GM23338 (cell line): ENCODE data around the gene SOX30. TPM values are rescaled to one million over a fixed set of nuclear protein-coding genes. Genes with fewer than 3 reads are reported as not detected.

Experiments used
- ATAC-seq: fragments of 200-7000 bp; cut with Tn5 transposase; 3 replicates; pipeline ENCODE4 v1.9.1; 2020
- DNase-seq: peaks from one replicate; pipeline ENCODE4 v3.0.0-alpha.2; 2015; ENCODE audit warnings: low spot score
- H2AFZ ChIP-seq: fragments of 200-600 bp; sonication (generic); 2 replicates; pipeline ENCODE4 v1.8.0; 2016; ENCODE audit warnings: antibody characterized with exemption, mild to moderate bottlenecking, moderate library complexity
- H3F3A ChIP-seq: fragments of 200-600 bp; sonication (generic); replicated peaks from 2 replicates; pipeline ENCODE4 v1.8.0; 2017; ENCODE audit warnings: antibody characterized with exemption, mixed run types, low read depth
- H3K27ac ChIP-seq: fragments of 200-600 bp; sonication (generic); 2 replicates; pipeline ENCODE4 v1.6.1; 2016; ENCODE audit warnings: low read depth
- H3K27me3 ChIP-seq: fragments of 200-600 bp; sonication (generic); 2 replicates; pipeline ENCODE4 v1.8.0; 2016; ENCODE audit warnings: mild to moderate bottlenecking, mixed run types, moderate library complexity; ENCODE audit not compliant: insufficient read depth
- H3K36me3 ChIP-seq: fragments of 200-600 bp; sonication (generic); 2 replicates; pipeline ENCODE4 v1.8.0; 2016; ENCODE audit warnings: mild to moderate bottlenecking; ENCODE audit not compliant: insufficient read depth
- H3K4me1 ChIP-seq: fragments of 200-600 bp; sonication (generic); 2 replicates; pipeline ENCODE4 v1.8.0; 2016; ENCODE audit warnings: mild to moderate bottlenecking, moderate library complexity; ENCODE audit not compliant: insufficient read depth
- H3K4me2 ChIP-seq: fragments of 200-600 bp; sonication (generic); 2 replicates; pipeline ENCODE4 v1.7.1; 2017; ENCODE audit warnings: mixed run types
- H3K4me3 ChIP-seq: fragments of 200-600 bp; sonication (generic); 2 replicates; pipeline ENCODE4 v1.6.1; 2016; ENCODE audit warnings: mixed run types
- H3K79me2 ChIP-seq: fragments of 200-600 bp; sonication (generic); replicated peaks from 2 replicates; pipeline ENCODE4 v1.8.0; 2017; ENCODE audit warnings: mild to moderate bottlenecking; ENCODE audit not compliant: insufficient read depth
- H3K9me2 ChIP-seq: fragments of 200-600 bp; sonication (generic); 2 replicates; pipeline ENCODE4 v1.8.0; 2017; ENCODE audit not compliant: insufficient read depth
- H4K20me1 ChIP-seq: fragments of 200-600 bp; sonication (generic); replicated peaks from 2 replicates; pipeline ENCODE4 v1.8.0; 2017; ENCODE audit warnings: mild to moderate bottlenecking; ENCODE audit not compliant: insufficient read depth
- H3K27ac Mint-ChIP-seq: 2 replicates; pipeline ENCODE4 v1.8.0; 2020; ENCODE audit warnings: inconsistent platforms, mild to moderate bottlenecking, moderate library complexity, mixed read lengths
- H3K27me3 Mint-ChIP-seq: 3 replicates; pipeline ENCODE4 v1.8.0; 2022; ENCODE audit warnings: low read depth, mild to moderate bottlenecking, moderate library complexity, mixed read lengths, inconsistent platforms; ENCODE audit not compliant: insufficient read depth, poor library complexity
- H3K36me3 Mint-ChIP-seq: 3 replicates; pipeline ENCODE4 v1.8.0; 2021; ENCODE audit warnings: low read depth, mild to moderate bottlenecking, inconsistent platforms, moderate library complexity, mixed read lengths
- H3K4me1 Mint-ChIP-seq: 3 replicates; pipeline ENCODE4 v1.8.0; 2020; ENCODE audit warnings: mild to moderate bottlenecking, inconsistent platforms, mixed read lengths
- H3K4me3 Mint-ChIP-seq: 3 replicates; pipeline ENCODE4 v1.8.0; 2021; ENCODE audit warnings: moderate library complexity, mild to moderate bottlenecking, inconsistent platforms, mixed read lengths
- H3K9me3 Mint-ChIP-seq: 3 replicates; pipeline ENCODE4 v1.8.0; 2020; ENCODE audit warnings: moderate library complexity, mild to moderate bottlenecking, inconsistent platforms, mixed read lengths
- CREB1 ChIP-seq: fragments of 250-450 bp; sonication (Bioruptor Pico); IDR thresholded peaks from 2 replicates; pipeline ENCODE4 v1.5.0; 2020; ENCODE audit warnings: low read depth, mild to moderate bottlenecking, moderate library complexity
- CTCF ChIP-seq, 2 experiments: fragments of 200-600 bp in 1 of 2; sonication (generic) in 1 of 2; conservative IDR thresholded peaks; 2 replicates each; pipeline versions ENCODE4 v1.5.1 to v1.6.1; 2016 to 2017; ENCODE audit warnings: antibody characterized with exemption in 2 of 2, low read depth in 2 of 2, mild to moderate bottlenecking in 2 of 2, moderate library complexity in 1 of 2
- ETS1 ChIP-seq: IDR thresholded peaks from 2 replicates; pipeline ENCODE4 v1.6.1; 2016; ENCODE audit warnings: antibody characterized with exemption
- EZH2 ChIP-seq: fragments of 200-600 bp; sonication (generic); IDR thresholded peaks from one replicate; pipeline ENCODE4 v1.8.0; 2017; ENCODE audit warnings: antibody characterized with exemption, mild to moderate bottlenecking, low read depth; ENCODE audit not compliant: unreplicated experiment
- EZH2phosphoT487 ChIP-seq: fragments of 200-600 bp; sonication (generic); IDR thresholded peaks from one replicate; pipeline ENCODE4 v1.8.1; 2018; ENCODE audit warnings: antibody characterized with exemption; ENCODE audit not compliant: unreplicated experiment
- JUNB ChIP-seq: IDR thresholded peaks from one replicate; pipeline ENCODE4 v1.6.1; 2016; ENCODE audit warnings: antibody characterized with exemption; ENCODE audit not compliant: unreplicated experiment
- NANOG ChIP-seq: IDR thresholded peaks from 2 replicates; pipeline ENCODE4 v1.6.1; 2016; ENCODE audit warnings: antibody characterized with exemption, borderline replicate concordance
- POLR2AphosphoS5 ChIP-seq: IDR thresholded peaks from 2 replicates; pipeline ENCODE4 v1.6.1; 2016; ENCODE audit warnings: antibody characterized with exemption, low read depth
- REST ChIP-seq: IDR thresholded peaks from one replicate; pipeline ENCODE4 v1.6.1; 2018; ENCODE audit warnings: antibody characterized with exemption; ENCODE audit not compliant: unreplicated experiment
- STAT1 ChIP-seq: IDR thresholded peaks from one replicate; pipeline ENCODE4 v1.6.1; 2016; ENCODE audit warnings: antibody characterized with exemption; ENCODE audit not compliant: unreplicated experiment
- ZNF114 ChIP-seq: fragments of 250-450 bp; sonication (Bioruptor Pico); IDR thresholded peaks from 2 replicates; pipeline ENCODE4 v1.5.0; 2020; ENCODE audit warnings: mild to moderate bottlenecking, moderate library complexity
- ZNF331 ChIP-seq: fragments of 250-450 bp; sonication (Bioruptor Pico); IDR thresholded peaks from 2 replicates; pipeline ENCODE4 v1.5.0; 2020; ENCODE audit warnings: low read depth, mild to moderate bottlenecking, moderate library complexity
- ZNF462 ChIP-seq: fragments of 250-450 bp; sonication (Bioruptor Pico); IDR thresholded peaks from 2 replicates; pipeline ENCODE4 v1.5.0; 2020; ENCODE audit warnings: mild to moderate bottlenecking, moderate library complexity
- polyA plus RNA-seq: library from polyadenylated mRNA; unstranded; fragments of >200 nt; fragmentation: Nextera tagmentation; extraction: Ambion mirVana; gene quantifications from 2 replicates; pipeline ENCODE4 v1.2.1, GENCODE V29; 2016
- total RNA-seq: library from RNA; depleted of rRNA; stranded (reverse); fragments of >200 nt; shearing (Covaris generic); gene quantifications from 2 replicates; pipeline ENCODE4 v1.2.3, GENCODE V29; 2014

The SOX30 gene
- total and polyA plus RNA-seq, 2 experiments from 2014 or later, result 0.47 to 1.3 TPM

- TF ChIP-seq EZH2 (no peak), REST (no peak), CTCF (conservative IDR thresholded peaks at IDR 0.05; ENCODE audit: low read depth in 2 of 2) (no peak), EZH2phosphoT487 (no peak), ZNF331 (CRISPR knock-in tag) (no peak)
Measured at GRCh38 chr5:157620776-157621175, 31.5 kb downstream of the SOX30 start (continued).

- Mint-ChIP-seq H3K36me3 (no peaks in the 10 kb centered on the region), H3K27me3 (peaks cover 3% of the 10 kb centered on the region), H3K9me3 (peaks cover 4% of the 10 kb centered on the region; the same call in 2 of the 3 replicates), H3K4me1 (no peaks in the 10 kb centered on the region), H3K27ac (no peak overlapping the region), H3K4me3 (no peak overlapping the region)
- Histone ChIP-seq H3K79me2 (no peaks in the 10 kb centered on the region), H4K20me1 (no peaks in the 10 kb centered on the region), H3K4me1 (no peaks in the 10 kb centered on the region), H3K36me3 (no peaks in the 10 kb centered on the region), H3K4me2 (no peak overlapping the region), H3K27ac (no peak overlapping the region), H3K4me3 (no peak overlapping the region), H3K27me3 (no peaks in the 10 kb centered on the region), H3K9me2 (no peaks in the 10 kb centered on the region), H3F3A (no peaks in the 10 kb centered on the region), H2AFZ (0 out of 2 replicates have a peak overlapping the region, but pooled peaks have one; percentile 47)
- DNase-seq (no peak), ATAC-seq (no peak)
- no peak for TF ChIP-seq EZH2
- no peak for TF ChIP-seq POLR2AphosphoS5
- TF ChIP-seq ETS1, result no peak
- TF ChIP-seq STAT1, result no peak
- TF ChIP-seq CREB1 (CRISPR knock-in tag), result no peak
- TF ChIP-seq EZH2phosphoT487, result no peak
- TF ChIP-seq NANOG, result no peak
- TF ChIP-seq JUNB, result no peak
- no peak for TF ChIP-seq ZNF114 (CRISPR knock-in tag)
- TF ChIP-seq ZNF331 (CRISPR knock-in tag), result no peak
- no peak for TF ChIP-seq ZNF462 (CRISPR knock-in tag)
Measured at GRCh38 chr5:157618191-157618765, 34.0 kb downstream of the SOX30 start.
